Measurements from ENCODE around the gene PURB.

- TF ChIP-seq CTCF (conservative IDR thresholded peaks at IDR 0.05 in 1 of 2, IDR thresholded peaks at IDR 0.05 in 1 of 2; ENCODE audit: extremely low read depth in 1 of 2, insufficient read depth in 1 of 2, low read depth in 1 of 2, low read length in 2 of 2) (no peak), EZH2 (IDR thresholded peaks at IDR 0.05; ENCODE audit: borderline replicate concordance, low read length) (no peak)
Observed at GRCh38 chr7:44922351-44922694, 37.0 kb upstream of the PURB start.
